NCI-H1694 (cell line): ENCODE data around the gene ST6GALNAC1.
A peak's percentile ranks its signal among the peaks of the same experiment; 100 is the strongest.
"Not testable (repeated sequence)": the region's sequence is repeated elsewhere in the genome, so short reads cannot be mapped to it uniquely, and the experiment has no call there.

Experiments used
- DNase-seq: peaks from one replicate; lab custom pipeline; 2025; lab: John Stamatoyannopoulos, UW

Gene ST6GALNAC1

GRCh38 chr17:76642032-76642561, 1.5 kb downstream of the ST6GALNAC1 start:
- no peak for DNase-seq

- no peak for DNase-seq
These were observed 2.1 kb downstream of the ST6GALNAC1 start for GRCh38 chr17:76641501-76641900.

GRCh38 chr17:76640550-76641380, 2.8 kb downstream of the ST6GALNAC1 start:
- no peak for DNase-seq

- DNase-seq, result no peak
These were observed 5.3 kb downstream of the ST6GALNAC1 start for GRCh38 chr17:76638263-76638662.

GRCh38 chr17:76636486-76637206, 6.9 kb downstream of the ST6GALNAC1 start:
- DNase-seq, result not testable (repeated sequence)

GRCh38 chr17:76635659-76636360, 7.7 kb downstream of the ST6GALNAC1 start:
- DNase-seq, result no peak

GRCh38 chr17:76635039-76635438, 8.5 kb downstream of the ST6GALNAC1 start:
- no peak for DNase-seq

GRCh38 chr17:76633628-76634328, 9.8 kb downstream of the ST6GALNAC1 start:
- DNase-seq, result no peak

- no peak for DNase-seq
These were observed 11.6 kb downstream of the ST6GALNAC1 start for GRCh38 chr17:76631821-76632565.

GRCh38 chr17:76630151-76630550, 13.4 kb downstream of the ST6GALNAC1 start:
- no peak for DNase-seq

- no peak for DNase-seq
These were observed 16.0 kb downstream of the ST6GALNAC1 start for GRCh38 chr17:76627510-76627909.

GRCh38 chr17:76626442-76626841, 17.1 kb downstream of the ST6GALNAC1 start:
- DNase-seq, result no peak

GRCh38 chr17:76625496-76625895, 18.1 kb downstream of the ST6GALNAC1 start:
- DNase-seq, result no peak

- DNase-seq, result peak; percentile 56
These were observed 20.0 kb downstream of the ST6GALNAC1 start for GRCh38 chr17:76623271-76624146.

GRCh38 chr17:76617838-76618237, 25.7 kb downstream of the ST6GALNAC1 start:
- DNase-seq, result no peak

GRCh38 chr17:76614912-76615617, 28.5 kb downstream of the ST6GALNAC1 start:
- DNase-seq, result no peak

GRCh38 chr17:76614064-76614759, 29.3 kb downstream of the ST6GALNAC1 start:
- DNase-seq, result not testable (repeated sequence)

- no peak for DNase-seq
These were observed 30.3 kb downstream of the ST6GALNAC1 start for GRCh38 chr17:76612977-76613851.
